SK-N-MC (cell line): ENCODE measurements around the gene UTS2B.

Source experiments
- DNase-seq: peaks from one replicate; pipeline ENCODE4 v3.0.0-alpha.2; 2011; ENCODE audit warnings: low read depth, low spot score
- H3K27ac ChIP-seq: fragments of 200-600 bp; sonication (generic); 2 replicates; pipeline ENCODE4 v1.5.1; 2016; ENCODE audit warnings: mixed run types
- H3K36me3 ChIP-seq: fragments of 200-600 bp; sonication (generic); 2 replicates; pipeline ENCODE4 v1.6.1; 2017; ENCODE audit warnings: antibody characterized with exemption, low read length, mixed read lengths; ENCODE audit not compliant: insufficient read depth
- H3K4me3 ChIP-seq: fragments of 200-600 bp; sonication (generic); 2 replicates; pipeline ENCODE4 v1.5.1; 2016
- H3K9ac ChIP-seq: fragments of 200-600 bp; sonication (generic); 2 replicates; pipeline ENCODE4 v1.8.0; 2017; ENCODE audit warnings: mixed run types, mixed read lengths; ENCODE audit not compliant: insufficient read length
- H3K9me3 ChIP-seq: fragments of 200-600 bp; sonication (generic); 2 replicates; pipeline ENCODE4 v1.6.1; 2017; ENCODE audit warnings: low read depth, mild to moderate bottlenecking, antibody characterized with exemption, low read length, moderate library complexity, mixed read lengths
- EZH2 ChIP-seq: fragments of 200-600 bp; sonication (generic); IDR thresholded peaks from one replicate; pipeline ENCODE4 v1.6.1; 2017; ENCODE audit warnings: antibody characterized with exemption
- FOXP2 ChIP-seq: optimal IDR thresholded peaks from 2 replicates; pipeline ENCODE3; 2011; ENCODE audit warnings: mild to moderate bottlenecking, moderate library complexity; ENCODE audit not compliant: insufficient read depth; ENCODE audit errors: extremely low read length, control extremely low read depth
- POLR2AphosphoS5 ChIP-seq: IDR thresholded peaks from 2 replicates; pipeline ENCODE4 v1.6.1; 2012; ENCODE audit warnings: mild to moderate bottlenecking, low read depth, low read length, borderline replicate concordance

UTS2B gene

DNA sequence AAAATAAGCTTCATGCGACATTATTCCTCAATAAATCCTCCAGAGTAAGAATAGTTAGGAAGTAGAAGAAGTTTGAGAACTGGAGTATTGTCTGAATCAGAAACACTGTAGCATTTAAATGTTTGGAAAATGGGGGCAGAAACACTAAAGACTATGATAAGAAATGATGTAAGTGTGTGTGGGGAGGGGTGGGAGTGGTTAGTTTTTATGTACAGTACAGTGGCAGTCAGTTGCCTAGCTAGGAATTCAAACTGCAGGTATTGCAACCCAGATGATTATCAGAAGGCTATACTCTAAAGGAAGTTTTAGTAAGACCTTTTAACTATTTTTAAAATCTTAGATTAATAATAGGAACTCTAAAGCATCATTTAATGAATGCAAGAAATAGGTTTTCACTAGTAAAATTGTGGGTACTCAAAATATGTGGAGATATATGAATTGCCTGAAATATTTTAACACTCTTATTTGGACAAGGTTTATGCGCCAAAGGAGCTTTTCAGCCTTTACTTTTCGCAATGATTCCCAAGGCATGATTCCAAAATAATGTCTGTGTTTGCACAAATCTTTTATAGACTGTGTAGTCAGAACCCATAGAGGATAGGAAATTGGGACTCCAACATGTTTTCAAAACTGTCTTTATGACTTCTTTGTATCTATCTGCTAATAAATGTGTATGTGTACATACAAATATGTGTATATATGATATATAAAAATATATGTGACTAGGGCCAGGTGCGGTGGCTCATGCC lies 9.1 kb downstream of the UTS2B start:
- TF ChIP-seq POLR2AphosphoS5 (no peak), EZH2 (no peak), FOXP2 (no peak)
- no peak overlapping the region for H3K9ac ChIP-seq
- H3K4me3 ChIP-seq: no peak overlapping the region
- DNase-seq: no peak
- H3K27ac ChIP-seq: no peak overlapping the region
- no peaks in the 10 kb centered on the region for H3K36me3 ChIP-seq
- no peaks in the 10 kb centered on the region for H3K9me3 ChIP-seq

DNA sequence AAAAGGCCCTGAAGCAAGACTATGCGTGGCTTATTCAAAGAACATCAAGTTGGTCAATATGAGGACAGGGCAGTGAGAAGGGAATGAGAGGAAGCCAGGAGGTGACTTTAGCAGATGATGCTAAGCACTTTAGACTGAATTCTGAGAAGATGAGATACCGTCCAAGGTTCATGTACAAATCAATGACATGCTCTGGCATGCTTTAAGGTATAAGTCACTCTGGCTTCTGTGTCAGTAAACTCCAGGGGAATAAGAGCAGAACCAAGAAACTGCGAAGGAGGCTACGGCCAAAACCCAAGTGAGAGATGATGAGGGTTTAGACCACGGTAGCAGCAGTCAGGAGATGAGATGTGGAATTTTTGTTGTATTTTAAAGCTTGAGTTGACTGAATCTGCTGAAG lies 10.0 kb downstream of the UTS2B start:
- no peak overlapping the region for H3K27ac ChIP-seq
- no peak for DNase-seq

DNA sequence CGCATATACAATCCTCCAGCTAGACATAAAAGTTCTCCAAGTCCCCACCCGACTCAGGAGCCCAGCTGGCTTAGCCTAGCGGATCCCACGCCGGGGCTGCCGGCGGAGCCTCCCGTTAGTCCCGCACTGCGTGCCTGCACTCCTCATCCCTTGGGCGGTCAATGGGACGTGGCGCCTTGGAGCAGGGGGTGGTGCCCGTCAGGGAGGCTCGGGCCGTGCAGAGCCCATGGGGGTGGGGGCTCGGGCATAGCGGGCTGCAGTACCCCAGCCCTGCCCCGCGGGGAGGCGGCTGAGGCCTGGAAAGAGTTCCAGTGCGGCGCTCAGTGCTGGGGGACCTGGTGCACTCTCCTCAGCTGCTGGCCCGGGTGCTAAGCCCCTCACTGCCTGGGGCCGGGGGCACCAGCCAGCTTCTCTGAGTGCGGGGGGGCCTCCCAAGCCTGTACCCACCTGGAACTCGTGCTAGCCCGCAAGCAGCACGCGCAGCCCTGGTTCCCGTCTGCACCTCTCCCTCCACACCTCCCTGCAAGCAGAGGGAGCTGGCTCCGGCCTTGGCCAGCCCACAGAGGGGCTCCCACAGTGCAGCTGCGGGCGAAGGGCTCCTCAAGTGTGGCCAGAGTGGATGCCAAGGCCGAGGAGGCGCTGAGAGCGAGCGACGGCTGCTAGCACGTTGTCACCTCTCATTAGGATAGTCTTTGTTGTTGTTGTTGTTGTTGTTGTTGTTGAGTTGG lies 13.3 kb downstream of the UTS2B start:
- TF ChIP-seq EZH2 (no peak), FOXP2 (no peak), POLR2AphosphoS5 (no peak)
- H3K27ac ChIP-seq: no peak overlapping the region
- no peak for DNase-seq

More for the DNA sequence above, 10.0 kb downstream of the UTS2B start:
- Histone ChIP-seq H3K4me3 (no peak overlapping the region), H3K36me3 (no peaks in the 10 kb centered on the region), H3K9me3 (no peaks in the 10 kb centered on the region), H3K9ac (no peak overlapping the region)
- no peak for TF ChIP-seq EZH2
- no peak for TF ChIP-seq POLR2AphosphoS5
- TF ChIP-seq FOXP2: no peak

DNA sequence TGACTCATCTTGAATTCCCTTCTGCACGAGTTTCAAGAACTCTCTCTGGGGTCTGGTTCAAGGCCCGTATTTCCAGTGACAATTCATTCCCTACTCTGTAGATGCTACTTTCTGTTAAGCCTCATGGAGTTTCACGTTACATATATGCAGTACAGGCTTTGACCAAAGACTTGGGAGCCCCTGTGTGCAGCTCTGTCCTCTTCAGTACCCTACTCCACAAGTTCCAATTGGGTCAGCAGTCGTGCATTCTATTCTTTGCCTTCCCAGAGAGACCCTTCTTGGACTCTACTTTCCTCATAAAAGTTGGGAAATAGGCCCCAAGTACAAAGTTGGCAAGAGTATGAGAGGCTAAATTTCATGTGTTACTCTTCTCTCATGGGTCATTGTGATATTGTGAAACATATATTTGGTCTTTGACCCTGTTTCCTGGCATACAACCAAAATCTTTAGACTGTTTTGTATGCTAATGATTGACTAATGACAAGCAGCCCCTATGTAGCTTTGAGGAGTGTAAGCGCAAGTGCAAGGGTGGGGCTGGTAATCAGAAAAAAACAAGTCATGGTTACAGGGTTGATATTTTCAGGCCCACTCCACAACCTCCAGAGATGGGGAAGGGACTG lies 16.1 kb downstream of the UTS2B start:
- no peaks in the 10 kb centered on the region for H3K9me3 ChIP-seq
- no peak overlapping the region for H3K27ac ChIP-seq
- H3K36me3 ChIP-seq: no peaks in the 10 kb centered on the region
- no peak for DNase-seq
- H3K9ac ChIP-seq: no peak overlapping the region
- no peak overlapping the region for H3K4me3 ChIP-seq
- TF ChIP-seq FOXP2 (no peak), EZH2 (no peak), POLR2AphosphoS5 (no peak)

More for the DNA sequence above, 13.3 kb downstream of the UTS2B start:
- Histone ChIP-seq H3K9ac (no peak overlapping the region), H3K9me3 (no peaks in the 10 kb centered on the region), H3K4me3 (no peak overlapping the region), H3K36me3 (no peaks in the 10 kb centered on the region)

DNA sequence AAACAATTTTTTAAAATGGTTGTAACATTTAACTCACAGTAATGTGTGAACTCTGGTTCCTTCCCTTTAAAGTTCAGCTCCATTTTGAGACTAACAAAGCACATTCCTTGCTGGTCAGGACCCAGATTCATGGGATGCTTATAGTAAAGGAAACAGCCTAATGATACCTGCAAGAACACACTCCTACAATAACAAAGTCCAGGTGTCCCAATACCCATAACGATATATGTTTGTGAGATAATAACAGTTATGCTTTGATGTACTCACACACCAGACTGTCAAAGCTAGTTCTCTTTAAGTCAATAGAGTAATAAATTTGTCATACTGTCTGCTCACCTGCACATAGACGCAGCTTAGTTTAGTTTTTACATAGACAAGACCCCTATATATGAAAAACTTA lies 17.0 kb downstream of the UTS2B start:
- no peak overlapping the region for H3K4me3 ChIP-seq
- H3K36me3 ChIP-seq: no peaks in the 10 kb centered on the region
- no peak for DNase-seq
- H3K9me3 ChIP-seq: no peaks in the 10 kb centered on the region
- TF ChIP-seq FOXP2: no peak
- TF ChIP-seq EZH2: no peak
- no peak for TF ChIP-seq POLR2AphosphoS5
- no peak overlapping the region for H3K27ac ChIP-seq
- H3K9ac ChIP-seq: no peak overlapping the region

DNA sequence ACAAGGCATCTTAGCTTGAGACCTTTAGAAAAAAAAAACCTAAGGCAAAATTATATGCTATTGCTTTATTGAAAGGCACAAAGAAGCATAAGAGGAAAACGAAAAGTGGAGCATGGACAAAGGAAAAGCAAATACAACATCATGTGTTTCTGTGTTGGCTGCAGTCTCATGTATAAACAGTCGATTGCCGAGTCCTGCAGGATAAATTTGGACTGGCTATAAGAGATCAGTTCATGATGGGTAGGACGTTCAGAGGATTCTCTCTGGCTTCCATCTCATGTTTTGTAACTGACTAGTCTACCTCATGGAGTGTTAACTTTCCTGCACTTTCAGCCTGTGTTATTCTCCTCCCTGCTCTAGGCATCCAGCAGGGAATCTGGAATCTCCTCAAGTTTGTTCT lies 23.0 kb downstream of the UTS2B start:
- Histone ChIP-seq H3K4me3 (no peak overlapping the region), H3K9ac (no peak overlapping the region), H3K9me3 (no peaks in the 10 kb centered on the region), H3K36me3 (no peaks in the 10 kb centered on the region), H3K27ac (no peak overlapping the region)
- TF ChIP-seq POLR2AphosphoS5 (no peak), FOXP2 (no peak), EZH2 (no peak)
- no peak for DNase-seq

DNA sequence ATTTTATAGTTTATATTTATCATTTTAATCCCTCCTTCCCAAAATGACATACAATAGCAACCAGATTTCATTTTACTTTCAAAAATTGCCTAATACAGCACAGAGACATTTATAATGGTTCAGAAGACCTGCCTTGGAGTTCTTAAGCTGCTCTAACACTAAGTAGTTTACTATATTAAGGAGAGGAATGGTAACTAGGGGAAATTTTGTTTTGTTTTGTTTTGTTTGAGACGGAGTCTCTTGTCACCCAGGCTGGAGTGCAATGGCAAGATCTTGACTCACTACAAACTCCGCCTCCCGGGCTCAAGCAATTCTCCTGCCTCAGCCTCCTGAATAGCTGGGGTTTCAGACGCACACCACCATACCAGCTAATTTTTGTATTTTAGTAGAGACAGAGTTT lies 23.9 kb downstream of the UTS2B start:
- no peak overlapping the region for H3K27ac ChIP-seq
- no peaks in the 10 kb centered on the region for H3K36me3 ChIP-seq
- TF ChIP-seq POLR2AphosphoS5 (no peak), FOXP2 (no peak), EZH2 (no peak)
- H3K9me3 ChIP-seq: no peaks in the 10 kb centered on the region
- H3K4me3 ChIP-seq: no peak overlapping the region
- no peak overlapping the region for H3K9ac ChIP-seq
- DNase-seq: no peak

DNA sequence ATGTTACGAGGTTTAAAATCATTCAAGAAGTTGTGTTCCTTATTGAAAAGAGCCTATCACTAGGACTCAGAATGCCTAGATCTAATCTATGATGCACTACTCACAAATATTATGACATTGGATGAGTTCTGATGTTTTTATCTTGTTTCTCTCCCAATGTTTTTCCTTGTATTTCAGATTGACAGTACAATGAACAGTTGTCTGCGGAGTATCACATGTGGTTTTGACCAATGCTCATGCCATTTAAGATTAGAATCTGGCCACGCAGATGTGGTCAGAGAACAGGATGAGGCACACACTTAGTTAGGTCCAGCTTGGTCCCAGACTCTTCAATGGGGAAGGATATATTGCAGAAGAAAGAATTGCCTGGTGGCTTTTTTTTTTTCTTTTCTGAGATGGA lies 26.7 kb downstream of the UTS2B start:
- DNase-seq: no peak
- Histone ChIP-seq H3K36me3 (no peaks in the 10 kb centered on the region), H3K27ac (no peak overlapping the region), H3K9ac (no peak overlapping the region), H3K4me3 (no peak overlapping the region), H3K9me3 (no peaks in the 10 kb centered on the region)
- no peak for TF ChIP-seq FOXP2
- no peak for TF ChIP-seq EZH2
- TF ChIP-seq POLR2AphosphoS5: no peak

DNA sequence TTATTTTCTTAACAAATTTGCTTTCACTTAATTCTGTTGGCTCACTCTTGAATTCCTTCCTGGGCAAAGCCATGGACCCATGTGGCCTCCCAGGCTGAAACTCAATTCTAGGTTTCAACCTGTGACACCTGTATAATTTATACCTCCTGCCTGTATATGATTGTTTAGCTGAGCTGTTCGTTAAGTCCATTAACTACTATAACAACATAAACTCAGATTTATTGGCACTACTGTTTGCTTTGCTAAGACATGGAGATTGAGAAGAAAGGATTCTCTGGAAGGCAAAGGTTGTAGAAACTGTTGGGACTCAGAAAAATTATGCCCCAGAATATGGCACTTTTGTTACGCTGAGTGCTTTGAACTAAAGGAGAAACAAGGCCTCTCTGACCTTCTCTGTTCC lies 27.9 kb downstream of the UTS2B start:
- Histone ChIP-seq H3K27ac (no peak overlapping the region), H3K4me3 (no peak overlapping the region), H3K36me3 (no peaks in the 10 kb centered on the region), H3K9me3 (no peaks in the 10 kb centered on the region), H3K9ac (no peak overlapping the region)
- no peak for TF ChIP-seq POLR2AphosphoS5
- no peak for TF ChIP-seq EZH2
- TF ChIP-seq FOXP2: no peak
- DNase-seq: no peak
